Choroid plexus epithelial cell (primary cell): Measurements from ENCODE around the gene SLC6A8.
"Not testable (repeated sequence)": the region's sequence is repeated elsewhere in the genome, so short reads cannot be mapped to it uniquely, and the experiment has no call there.

ENCODE experiments used
- DNase-seq: peaks from one replicate; pipeline ENCODE4 v3.0.0-alpha.2; 2010; ENCODE audit warnings: low read depth
- H3K4me3 ChIP-seq: 2 replicates; pipeline ENCODE4 v1.5.1; 2011; ENCODE audit warnings: low read depth, mild to moderate bottlenecking, control low read depth, low read length, moderate library complexity
- CTCF ChIP-seq: conservative IDR thresholded peaks from 2 replicates; pipeline ENCODE4 v1.5.1; 2011; ENCODE audit warnings: low read depth, mild to moderate bottlenecking, control low read depth, inconsistent platforms, low read length, moderate library complexity

SLC6A8 gene

GRCh38 chrX:153696100-153696499, 8.4 kb downstream of the SLC6A8 start:
- no peak for TF ChIP-seq CTCF
- no peak overlapping the region for H3K4me3 ChIP-seq
- no peak for DNase-seq

GRCh38 chrX:153696538-153696937, 8.8 kb downstream of the SLC6A8 start:
- H3K4me3 ChIP-seq, DNase-seq: not testable (repeated sequence)

GRCh38 chrX:153696986-153697722, 9.4 kb downstream of the SLC6A8 start:
- H3K4me3 ChIP-seq, DNase-seq: not testable (repeated sequence)

- DNase-seq: no peak
- TF ChIP-seq CTCF: no peak
These were observed 10.5 kb downstream of the SLC6A8 start for GRCh38 chrX:153697924-153698865.

GRCh38 chrX:153699210-153699783, 11.6 kb downstream of the SLC6A8 start:
- DNase-seq, H3K4me3 ChIP-seq: not testable (repeated sequence)

More at GRCh38 chrX:153697924-153698865, 10.5 kb downstream of the SLC6A8 start:
- H3K4me3 ChIP-seq: no peak overlapping the region

- DNase-seq, H3K4me3 ChIP-seq: not testable (repeated sequence)
These were observed 12.2 kb downstream of the SLC6A8 start for GRCh38 chrX:153699784-153700371.

- DNase-seq: no peak
- no peak for TF ChIP-seq CTCF
- no peak overlapping the region for H3K4me3 ChIP-seq
These were observed 12.7 kb downstream of the SLC6A8 start for GRCh38 chrX:153700376-153700945.

- no peak for DNase-seq
- TF ChIP-seq CTCF: no peak
- no peak overlapping the region for H3K4me3 ChIP-seq
These were observed 13.2 kb downstream of the SLC6A8 start for GRCh38 chrX:153700967-153701366.
